ENCODE results near the gene CD300C.
A peak's percentile ranks its signal among the peaks of the same experiment; 100 is the strongest.

CD300C gene

GRCh38 chr17:74502861-74503260 is 43.1 kb downstream of the CD300C start:
- DNase-seq (ENCODE audit: low spot score), result no peak
- TF ChIP-seq CTCF (IDR thresholded peaks at IDR 0.05; ENCODE audit: extremely low read depth, missing control alignments), result no peak

DNA sequence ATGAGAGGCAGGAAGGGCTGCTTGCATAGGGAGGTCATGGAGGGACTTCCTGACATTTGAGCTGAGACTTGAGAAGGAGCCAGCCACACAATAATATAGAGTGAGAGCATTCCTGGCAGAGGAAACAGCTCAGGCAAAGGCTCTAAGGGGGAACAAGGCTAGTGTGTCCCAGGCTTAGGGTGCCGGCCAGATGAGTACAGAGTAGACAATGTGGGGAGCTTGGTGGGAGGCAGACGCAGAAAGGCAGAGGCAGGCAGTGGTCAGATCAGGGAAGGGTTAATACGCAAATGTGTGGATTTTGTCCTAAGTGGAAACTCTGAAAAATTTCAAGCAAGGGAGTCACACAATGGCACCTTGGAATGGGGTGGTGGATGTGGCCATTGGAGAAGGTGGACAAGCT is 45.9 kb downstream of the CD300C start:
- DNase-seq (ENCODE audit: low spot score), result no peak
- no peak for TF ChIP-seq CTCF (IDR thresholded peaks at IDR 0.05; ENCODE audit: extremely low read depth, missing control alignments)

DNA sequence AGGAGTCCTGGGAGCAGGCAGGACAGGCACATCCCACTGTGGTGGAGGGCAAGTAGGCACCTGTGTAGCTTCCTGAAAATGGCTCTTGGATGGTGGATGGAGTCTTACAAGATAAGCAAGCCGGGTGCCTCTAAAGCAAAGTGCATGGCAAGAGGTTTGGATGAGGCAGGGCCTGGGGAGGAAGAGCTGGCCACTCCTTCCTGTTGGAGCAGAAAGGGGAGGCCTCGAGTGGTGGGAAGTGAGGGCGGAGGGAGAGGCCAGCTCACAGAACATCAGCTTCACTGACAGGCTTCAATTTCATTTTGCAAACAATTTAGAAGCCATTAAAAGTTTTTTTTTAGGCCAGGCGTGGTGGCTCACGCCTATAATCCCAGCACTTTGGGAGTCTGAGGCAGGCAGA is 48.4 kb downstream of the CD300C start:
- TF ChIP-seq CTCF (IDR thresholded peaks at IDR 0.05; ENCODE audit: extremely low read depth, missing control alignments), result no peak
- no peak for DNase-seq (ENCODE audit: low spot score)

- DNase-seq (ENCODE audit: low spot score), result peak; percentile 68
- peak; percentile 93 for TF ChIP-seq CTCF (IDR thresholded peaks at IDR 0.05; ENCODE audit: extremely low read depth, missing control alignments)
These were observed 52.5 kb downstream of the CD300C start for GRCh38 chr17:74493331-74493833.

- TF ChIP-seq CTCF (IDR thresholded peaks at IDR 0.05; ENCODE audit: extremely low read depth, missing control alignments), result no peak
These were observed 54.3 kb downstream of the CD300C start for GRCh38 chr17:74491626-74492025.

More at GRCh38 chr17:74491626-74492025, 54.3 kb downstream of the CD300C start:
- DNase-seq (ENCODE audit: low spot score), result no peak
